ENCODE data around the gene HLA-DOA. TPM values are rescaled to one million over a fixed set of nuclear protein-coding genes. Genes with fewer than 3 reads are reported as not detected.

HLA-DOA gene
- total and polyA plus RNA-seq, 7 donors = 0.36 to 1.5 (median 0.58) TPM

GRCh38 chr6:32991972-32992371, 17.4 kb downstream of the HLA-DOA start:
- Histone ChIP-seq H3K4me3 (no peak overlapping the region), H3K27ac (no peak overlapping the region), H3K9me3 (no peaks in the 10 kb centered on the region), H3K27me3 (ENCODE audit: insufficient read depth in 3 of 3, low read length in 2 of 3) (no peaks in the 10 kb centered on the region), H3K4me1 (no peaks in the 10 kb centered on the region), H3K36me3 (ENCODE audit: insufficient read depth in 1 of 2, low read depth in 1 of 2) (no peaks in the 10 kb centered on the region)
- intact Hi-C loops (cut with DNase I) = no loop called here
- ATAC-seq (no peak), DNase-seq (no peak)
- no peak for TF ChIP-seq CTCF (IDR thresholded peaks at IDR 0.05)
- 69 to 83% (median 76%) methylated on average over 4 of the region's 4 CpGs for WGBS, 3 donors

GRCh38 chr6:32989368-32989767, 20.0 kb downstream of the HLA-DOA start:
- no peaks in the 10 kb centered on the region for H3K27me3 ChIP-seq (ENCODE audit: insufficient read depth in 3 of 3, low read length in 2 of 3)
- H3K4me1 ChIP-seq = no peaks in the 10 kb centered on the region
- no peak for TF ChIP-seq CTCF (IDR thresholded peaks at IDR 0.05)
- ATAC-seq = no peak
- no peak overlapping the region for H3K4me3 ChIP-seq
- intact Hi-C loops (cut with DNase I) = no loop called here
- no peak overlapping the region for H3K27ac ChIP-seq
- no peaks in the 10 kb centered on the region for H3K9me3 ChIP-seq
- 88 to 92% (median 88%) methylated on average over 1 of the region's 1 CpG for WGBS, 3 donors
- no peaks in the 10 kb centered on the region for H3K36me3 ChIP-seq (ENCODE audit: insufficient read depth in 1 of 2, low read depth in 1 of 2)
- no peak for DNase-seq

- H3K9me3 ChIP-seq = no peaks in the 10 kb centered on the region
- 11 to 14% (median 12%) methylated on average over 9 of the region's 9 CpGs for WGBS, 3 donors
Observed at GRCh38 chr6:32984622-32985389, 24.6 kb downstream of the HLA-DOA start.

GRCh38 chr6:32983964-32984621, 25.3 kb downstream of the HLA-DOA start:
- Histone ChIP-seq H3K9me3 (no peaks in the 10 kb centered on the region), H3K27me3 (ENCODE audit: insufficient read depth in 3 of 3, low read length in 2 of 3) (no peaks in the 10 kb centered on the region), H3K36me3 (ENCODE audit: insufficient read depth in 1 of 2, low read depth in 1 of 2) (peaks cover 13 to 45% of the 10 kb centered on the region in 2 donors), H3K27ac (peak overlapping the region; percentile 48), H3K4me3 (no peak overlapping the region), H3K4me1 (peaks cover 17% of the 10 kb centered on the region)
- TF ChIP-seq CTCF (IDR thresholded peaks at IDR 0.05) = no peak
- DNase-seq (no peak), ATAC-seq (peak; percentile 13 to 28 (median 20))
- 42 to 59% (median 47%) methylated on average over 3 of the region's 3 CpGs for WGBS, 3 donors
- intact Hi-C loops (cut with DNase I) = loop anchor here (1.0 to 2.0 kb wide), 3 partner anchors 49 to 97 kb away; no protein-coding TSS in a partner anchor

More at GRCh38 chr6:32984622-32985389, 24.6 kb downstream of the HLA-DOA start:
- intact Hi-C loops (cut with DNase I) = loop anchor here (1.0 to 2.0 kb wide), 3 partner anchors 50 to 98 kb away; no protein-coding TSS in a partner anchor
- H3K27ac ChIP-seq = peak overlapping the region; percentile 48
- H3K4me3 ChIP-seq = no peak overlapping the region
- H3K36me3 ChIP-seq (ENCODE audit: insufficient read depth in 1 of 2, low read depth in 1 of 2) = peaks cover 9 to 38% of the 10 kb centered on the region in 2 donors
- TF ChIP-seq CTCF (IDR thresholded peaks at IDR 0.05) = peak; percentile 92
- peaks cover 10% of the 10 kb centered on the region for H3K4me1 ChIP-seq
- H3K27me3 ChIP-seq (ENCODE audit: insufficient read depth in 3 of 3, low read length in 2 of 3) = no peaks in the 10 kb centered on the region
- peak; percentile 89 to 93 for DNase-seq
- ATAC-seq = peak; percentile 79 to 85 (median 84)
